GM19324 (cell line): Measurements from ENCODE around the gene NHERF1.

Source experiments
- ATAC-seq: cut with Tn5 transposase; IDR thresholded peaks from one replicate; pipeline ENCODE4 v1.9.1; 2021; ENCODE audit warnings: mild to moderate bottlenecking, moderate library complexity; ENCODE audit not compliant: unreplicated experiment, low FRiP score

The NHERF1 gene

DNA sequence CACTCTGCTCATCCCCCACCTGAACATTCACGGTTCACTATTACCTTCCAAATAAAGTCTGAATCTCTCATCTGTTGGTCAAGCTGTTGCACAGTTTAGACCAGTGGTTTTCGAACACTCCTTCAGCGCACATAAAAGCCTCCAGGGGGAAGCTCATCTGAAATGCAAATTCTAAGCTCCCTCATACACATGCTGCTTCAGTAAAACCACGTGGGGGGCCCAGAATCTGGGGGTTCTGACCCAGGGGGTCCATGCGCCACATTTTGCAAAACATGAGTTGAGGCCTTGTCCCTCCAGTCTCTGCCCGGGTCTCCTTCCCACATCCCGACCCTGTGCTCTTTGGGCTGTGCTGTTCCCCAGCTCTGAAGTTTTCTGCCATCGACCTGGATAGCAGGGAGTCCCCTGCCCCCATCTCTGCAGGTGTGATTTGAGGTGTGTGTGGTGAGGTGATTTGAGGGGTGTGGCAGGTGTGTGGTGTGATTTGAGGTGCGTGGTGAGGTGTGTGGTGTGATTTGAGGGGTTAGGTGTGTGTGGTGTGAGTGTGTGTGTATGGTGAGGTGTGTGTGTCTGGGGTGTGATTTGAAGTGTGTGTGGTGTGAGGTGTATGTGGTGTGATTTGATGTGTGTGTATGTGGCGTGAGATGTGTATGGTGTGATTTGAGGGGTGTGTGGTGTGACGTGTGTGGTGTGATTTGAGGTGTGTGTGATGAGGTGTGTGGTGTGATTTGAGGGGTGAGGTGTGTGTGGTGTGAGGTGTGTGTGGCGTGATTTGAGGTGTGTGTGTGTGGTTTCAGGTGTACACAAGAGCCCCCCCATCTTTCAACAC is 16.2 kb upstream of the NHERF1 start:
- ATAC-seq, result no peak

GRCh38 chr17:74733365-74734122 is 14.9 kb upstream of the NHERF1 start:
- ATAC-seq, result no peak

DNA sequence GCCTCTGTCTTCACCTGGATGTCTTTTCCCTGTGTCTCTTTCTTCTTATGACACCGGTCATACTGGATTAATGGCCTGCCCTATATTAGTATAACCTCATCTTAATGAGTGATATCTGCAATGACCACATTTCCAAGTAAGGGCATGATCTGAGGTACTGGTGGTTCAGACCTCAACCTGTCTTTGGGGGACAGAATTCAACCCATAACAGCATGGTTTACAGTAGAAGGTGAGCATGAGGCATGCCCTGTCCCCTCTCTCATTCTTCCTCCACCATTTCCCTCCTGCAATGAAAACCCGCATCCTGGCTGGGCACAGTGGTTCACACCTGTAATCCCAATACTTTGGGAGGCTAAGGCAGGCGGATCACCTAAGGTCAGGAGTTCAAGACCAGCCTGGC is 14.2 kb upstream of the NHERF1 start:
- no peak for ATAC-seq

GRCh38 chr17:74736513-74737298 is 11.7 kb upstream of the NHERF1 start, which contains the start of gene RAB37:
TSS of gene RAB37 (plus strand) at chr17:74737256. CDS start at chr17:74737273, 17 bp downstream.
- peak; percentile 41 for ATAC-seq

- ATAC-seq, result no peak
Observed at GRCh38 chr17:74737299-74738050, 11.0 kb upstream of the NHERF1 start.

DNA sequence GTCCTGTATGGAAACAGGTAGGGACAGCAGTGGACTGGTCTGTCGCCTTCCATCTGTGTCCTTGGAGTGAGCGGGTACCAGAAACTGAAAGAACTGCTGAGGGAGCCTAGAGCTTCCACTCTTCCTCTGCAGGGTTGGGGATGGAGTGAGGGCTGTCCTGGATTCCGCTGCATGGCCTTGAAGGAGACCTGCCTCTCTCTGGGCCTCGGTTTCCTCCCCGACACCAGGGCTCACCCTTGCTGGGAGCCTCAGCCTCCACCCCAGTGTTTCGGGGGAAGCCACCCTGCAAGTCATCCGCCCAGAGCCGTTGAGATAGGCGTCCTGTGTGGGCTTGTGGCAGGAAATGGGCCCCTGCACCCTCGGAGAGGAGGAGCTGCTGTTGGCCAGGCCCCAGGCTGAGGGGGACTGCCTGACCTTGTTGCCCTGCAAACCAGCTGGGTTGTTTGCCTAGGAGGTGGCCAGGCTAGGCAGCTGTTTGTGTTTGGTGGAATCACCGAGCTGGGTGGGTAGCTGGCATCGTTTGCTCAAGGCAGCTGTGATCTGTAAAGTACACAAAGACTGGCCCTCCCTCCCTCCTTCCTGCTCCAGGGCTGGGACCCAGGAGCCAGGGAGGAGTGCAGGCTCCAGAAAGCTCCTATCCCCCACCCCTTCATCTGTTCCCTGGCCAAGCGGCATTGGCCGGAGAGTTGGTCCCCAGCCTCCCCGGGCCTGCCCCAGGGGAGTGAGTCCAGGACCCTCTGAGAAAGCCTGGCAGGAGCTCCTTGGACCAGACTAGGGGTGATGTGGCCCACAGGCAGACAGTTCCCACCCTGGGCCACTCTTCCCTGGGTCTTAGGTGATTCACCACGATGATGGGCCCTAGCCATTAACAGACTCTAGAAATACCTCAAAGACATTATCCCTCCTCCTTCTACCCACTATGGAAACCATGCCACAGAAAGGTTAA is 10.1 kb upstream of the NHERF1 start:
- no peak for ATAC-seq

- ATAC-seq, result no peak
Observed at GRCh38 chr17:74739227-74739831, 9.1 kb upstream of the NHERF1 start.

- ATAC-seq, result no peak
Observed at GRCh38 chr17:74740173-74740572, 8.3 kb upstream of the NHERF1 start.

DNA sequence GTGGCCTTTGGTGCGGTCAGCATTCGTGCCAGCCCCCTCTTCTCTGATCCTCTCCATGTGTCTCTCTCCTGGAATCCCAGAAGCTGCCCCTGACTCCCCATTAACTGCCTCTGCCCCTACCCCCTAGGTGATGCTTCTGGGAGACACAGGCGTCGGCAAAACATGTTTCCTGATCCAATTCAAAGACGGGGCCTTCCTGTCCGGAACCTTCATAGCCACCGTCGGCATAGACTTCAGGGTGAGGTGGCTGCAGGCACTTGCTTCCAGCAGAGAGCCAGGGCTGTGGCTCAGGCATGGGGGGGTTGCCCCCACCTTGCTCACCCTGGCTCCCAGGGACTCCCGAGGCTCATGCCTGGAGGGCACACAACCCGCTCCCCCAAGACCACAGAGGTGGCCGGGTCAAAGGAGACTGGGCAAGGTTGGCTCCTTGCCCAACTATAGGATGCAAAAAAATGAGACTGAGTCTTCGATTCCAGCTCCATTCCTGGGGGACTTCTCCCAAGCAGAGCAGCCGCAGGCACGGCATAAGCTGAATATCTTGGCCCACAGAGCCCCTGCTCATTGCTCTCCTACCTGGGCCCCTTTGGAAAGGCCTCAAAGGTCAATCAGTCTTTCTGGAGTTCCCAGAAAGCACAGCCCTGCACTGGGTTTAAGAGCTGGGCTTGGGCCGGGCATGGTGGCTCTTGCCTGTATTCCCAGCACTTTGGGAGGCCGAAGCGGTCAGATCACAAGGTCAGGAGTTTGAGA is 7.6 kb upstream of the NHERF1 start:
- ATAC-seq, result no peak

DNA sequence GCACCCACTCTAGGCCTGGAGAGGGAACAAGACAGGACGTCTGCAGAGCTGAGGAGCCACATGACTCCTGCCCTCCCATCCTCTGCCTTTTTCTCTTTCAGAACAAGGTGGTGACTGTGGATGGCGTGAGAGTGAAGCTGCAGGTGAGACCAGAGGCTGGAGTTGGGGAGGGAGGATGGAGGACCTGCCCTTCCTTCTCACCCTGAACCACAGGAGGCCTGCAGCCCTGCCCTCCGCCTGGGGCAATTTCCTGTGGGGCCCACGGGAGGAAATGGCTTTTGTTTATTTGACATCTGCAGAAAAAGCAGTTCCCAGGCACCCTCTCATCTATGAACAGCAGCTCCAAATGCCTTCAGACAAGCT is 6.3 kb upstream of the NHERF1 start:
- ATAC-seq, result peak; percentile 47

GRCh38 chr17:74742978-74743545 is 5.4 kb upstream of the NHERF1 start:
- no peak for ATAC-seq

- ATAC-seq, result no peak
Observed at GRCh38 chr17:74743755-74744154, 4.7 kb upstream of the NHERF1 start.

- ATAC-seq, result no peak
Observed at GRCh38 chr17:74744349-74744713, 4.1 kb upstream of the NHERF1 start.

- no peak for ATAC-seq
Observed at GRCh38 chr17:74744714-74745547, 3.5 kb upstream of the NHERF1 start.

- ATAC-seq, result no peak
Observed at GRCh38 chr17:74745548-74746177, 2.8 kb upstream of the NHERF1 start.

GRCh38 chr17:74746376-74746775 is 2.1 kb upstream of the NHERF1 start:
- no peak for ATAC-seq

DNA sequence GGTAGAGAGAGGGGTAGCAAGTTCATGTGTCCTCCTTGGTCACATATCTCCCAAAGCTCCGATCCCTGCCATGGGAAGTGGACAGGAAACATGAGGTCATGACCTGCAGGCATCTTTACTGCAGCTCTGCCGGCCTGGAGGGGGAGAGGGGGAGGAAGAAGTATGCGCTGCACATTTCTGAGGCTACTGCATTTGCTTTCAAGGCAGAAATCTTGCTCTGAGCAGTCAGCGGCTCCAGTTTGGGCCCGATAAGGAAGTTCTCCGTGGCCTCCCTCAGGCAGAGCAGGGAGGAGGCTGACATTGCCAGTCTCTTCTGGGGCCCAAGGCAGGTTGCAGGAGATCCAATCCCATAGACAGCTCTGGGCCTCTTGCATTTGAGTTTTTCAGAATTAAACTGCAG is 1.5 kb upstream of the NHERF1 start:
- no peak for ATAC-seq
